Measurements from ENCODE around the gene CCDC85A. TPM values are rescaled to one million over a fixed set of nuclear protein-coding genes. Genes with fewer than 3 reads are reported as not detected.

CCDC85A gene
- total and polyA plus RNA-seq, 8 donors = 0.20 to 0.62 (median 0.31) TPM

DNA sequence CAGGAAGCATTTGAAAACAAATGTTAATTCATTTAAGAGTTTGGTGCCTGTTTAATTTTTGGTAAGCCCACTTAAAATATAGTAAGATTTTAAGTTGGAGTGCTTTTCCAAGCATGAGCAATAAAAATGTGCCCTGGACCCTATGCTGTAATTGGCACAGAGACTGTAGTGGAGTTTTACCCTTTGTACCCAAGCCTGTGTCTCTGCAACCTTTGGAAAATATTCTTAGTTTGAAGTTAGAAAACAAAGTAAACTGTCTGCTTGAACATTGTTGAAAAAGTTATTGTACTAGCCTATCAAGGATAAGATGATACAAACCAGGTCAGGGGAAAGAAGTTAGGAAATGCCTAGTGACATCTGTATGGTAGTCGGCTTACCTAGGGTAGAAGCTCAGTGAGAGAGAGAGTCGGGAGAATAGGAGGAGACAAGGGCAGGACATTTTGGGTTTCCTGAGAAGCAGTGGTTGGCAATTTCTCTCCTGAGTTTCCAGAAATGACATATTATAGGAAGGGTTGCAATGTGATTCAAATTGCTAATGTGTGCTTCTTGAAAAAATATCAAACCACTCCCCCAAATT lies 66.5 kb downstream of the CCDC85A start:
- ATAC-seq = no peak
- no peak for DNase-seq
- intact Hi-C loops (cut with DNase I) = no loop called here
- Histone ChIP-seq H3K9me3 (no peaks in the 10 kb centered on the region), H3K27me3 (no peaks in the 10 kb centered on the region), H3K4me1 (no peaks in the 10 kb centered on the region), H3K4me3 (no peak overlapping the region), H3K36me3 (no peaks in the 10 kb centered on the region), H3K27ac (no peak overlapping the region)
- WGBS, 2 donors = 74 to 78% methylated on average over 2 of the region's 2 CpGs
- FAIRE-seq = no peak
- TF ChIP-seq, protein P1, sequence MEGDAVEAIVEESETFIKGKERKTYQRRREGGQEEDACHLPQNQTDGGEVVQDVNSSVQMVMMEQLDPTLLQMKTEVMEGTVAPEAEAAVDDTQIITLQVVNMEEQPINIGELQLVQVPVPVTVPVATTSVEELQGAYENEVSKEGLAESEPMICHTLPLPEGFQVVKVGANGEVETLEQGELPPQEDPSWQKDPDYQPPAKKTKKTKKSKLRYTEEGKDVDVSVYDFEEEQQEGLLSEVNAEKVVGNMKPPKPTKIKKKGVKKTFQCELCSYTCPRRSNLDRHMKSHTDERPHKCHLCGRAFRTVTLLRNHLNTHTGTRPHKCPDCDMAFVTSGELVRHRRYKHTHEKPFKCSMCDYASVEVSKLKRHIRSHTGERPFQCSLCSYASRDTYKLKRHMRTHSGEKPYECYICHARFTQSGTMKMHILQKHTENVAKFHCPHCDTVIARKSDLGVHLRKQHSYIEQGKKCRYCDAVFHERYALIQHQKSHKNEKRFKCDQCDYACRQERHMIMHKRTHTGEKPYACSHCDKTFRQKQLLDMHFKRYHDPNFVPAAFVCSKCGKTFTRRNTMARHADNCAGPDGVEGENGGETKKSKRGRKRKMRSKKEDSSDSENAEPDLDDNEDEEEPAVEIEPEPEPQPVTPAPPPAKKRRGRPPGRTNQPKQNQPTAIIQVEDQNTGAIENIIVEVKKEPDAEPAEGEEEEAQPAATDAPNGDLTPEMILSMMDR (IDR thresholded peaks at IDR 0.05) = no peak

DNA sequence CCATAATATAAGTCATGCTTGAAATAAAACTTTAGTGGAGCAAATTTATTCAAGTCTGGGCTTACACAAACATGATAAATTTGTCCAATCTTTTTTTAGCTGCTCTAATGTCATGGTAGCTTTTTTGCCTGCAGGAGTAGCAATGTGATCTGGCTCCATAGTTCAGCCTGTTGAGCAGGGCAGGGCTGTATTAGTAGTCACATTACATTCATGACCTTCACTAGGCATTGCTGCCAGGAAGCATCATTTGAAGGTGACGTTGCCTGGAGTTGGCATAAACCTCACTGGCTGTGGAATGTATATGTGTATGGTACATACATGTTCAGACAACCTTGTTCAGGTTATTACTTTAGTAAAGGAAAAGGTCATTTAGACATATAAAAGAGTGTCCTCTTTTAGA lies 76.6 kb downstream of the CCDC85A start:
- TF ChIP-seq, protein P1 (IDR thresholded peaks at IDR 0.05) = no peak
- Histone ChIP-seq H3K27me3 (no peaks in the 10 kb centered on the region), H3K4me3 (no peak overlapping the region), H3K36me3 (no peaks in the 10 kb centered on the region), H3K9me3 (no peaks in the 10 kb centered on the region), H3K4me1 (no peaks in the 10 kb centered on the region), H3K27ac (no peak overlapping the region)
- no peak for ATAC-seq
- WGBS, 2 donors = 25 to 42% methylated on average over 1 of the region's 1 CpG
- intact Hi-C loops (cut with DNase I) = no loop called here
- no peak for FAIRE-seq
- no peak for DNase-seq

DNA sequence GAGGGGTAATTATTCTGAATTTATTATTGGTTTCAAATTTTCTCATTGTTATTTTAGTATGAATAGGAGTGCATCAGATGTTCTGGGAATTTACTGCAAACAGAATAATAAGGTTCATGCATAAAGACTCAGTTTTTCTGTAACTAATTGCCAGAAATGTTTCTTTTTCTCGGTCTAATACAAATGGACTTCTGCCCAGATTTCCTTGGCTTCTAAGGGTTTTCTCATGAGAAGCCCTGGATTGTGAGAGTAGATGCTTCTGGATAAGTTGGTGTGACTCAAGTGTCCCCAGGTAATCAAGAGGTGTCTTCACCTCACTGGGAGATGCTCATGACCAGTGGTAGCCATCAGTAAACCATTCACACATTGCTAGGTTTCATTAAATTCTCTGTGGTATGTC lies 78.5 kb downstream of the CCDC85A start:
- FAIRE-seq = no peak
- WGBS, 2 donors = 71 to 72% methylated on average over 1 of the region's 1 CpG
- no peak for ATAC-seq
- H3K27me3 ChIP-seq = no peaks in the 10 kb centered on the region
- no peak overlapping the region for H3K4me3 ChIP-seq
- no peaks in the 10 kb centered on the region for H3K4me1 ChIP-seq
- intact Hi-C loops (cut with DNase I) = no loop called here
- DNase-seq = no peak
- no peak overlapping the region for H3K27ac ChIP-seq
- H3K36me3 ChIP-seq = no peaks in the 10 kb centered on the region
- TF ChIP-seq, protein P1 (IDR thresholded peaks at IDR 0.05) = no peak
- H3K9me3 ChIP-seq = no peaks in the 10 kb centered on the region

DNA sequence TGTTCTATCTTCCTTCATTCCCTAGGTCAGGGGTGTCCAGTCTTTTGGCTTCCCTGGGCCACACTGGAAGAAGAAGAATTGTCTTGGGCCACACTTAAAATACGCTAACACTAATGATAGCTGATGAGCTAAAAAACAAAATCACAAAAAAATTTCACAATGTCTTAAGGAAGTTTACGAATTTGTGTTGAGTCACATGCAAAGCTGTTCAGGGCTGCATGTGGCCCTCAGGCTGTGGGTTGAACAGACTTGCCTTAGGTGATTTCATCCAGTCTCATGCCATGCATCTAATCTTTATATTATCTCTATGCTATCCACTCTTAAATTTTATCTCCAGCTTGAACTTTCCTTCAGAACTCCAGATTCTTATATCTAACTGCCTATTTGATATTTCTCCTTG lies 80.1 kb downstream of the CCDC85A start:
- no peak for ATAC-seq
- intact Hi-C loops (cut with DNase I) = no loop called here
- 78 to 83% methylated on average over 2 of the region's 2 CpGs for WGBS, 2 donors
- TF ChIP-seq, protein P1 (IDR thresholded peaks at IDR 0.05) = no peak
- H3K36me3 ChIP-seq = no peaks in the 10 kb centered on the region
- FAIRE-seq = no peak
- no peaks in the 10 kb centered on the region for H3K9me3 ChIP-seq
- H3K4me3 ChIP-seq = no peak overlapping the region
- DNase-seq = no peak
- H3K27ac ChIP-seq = no peak overlapping the region
- no peaks in the 10 kb centered on the region for H3K27me3 ChIP-seq
- H3K4me1 ChIP-seq = no peaks in the 10 kb centered on the region

DNA sequence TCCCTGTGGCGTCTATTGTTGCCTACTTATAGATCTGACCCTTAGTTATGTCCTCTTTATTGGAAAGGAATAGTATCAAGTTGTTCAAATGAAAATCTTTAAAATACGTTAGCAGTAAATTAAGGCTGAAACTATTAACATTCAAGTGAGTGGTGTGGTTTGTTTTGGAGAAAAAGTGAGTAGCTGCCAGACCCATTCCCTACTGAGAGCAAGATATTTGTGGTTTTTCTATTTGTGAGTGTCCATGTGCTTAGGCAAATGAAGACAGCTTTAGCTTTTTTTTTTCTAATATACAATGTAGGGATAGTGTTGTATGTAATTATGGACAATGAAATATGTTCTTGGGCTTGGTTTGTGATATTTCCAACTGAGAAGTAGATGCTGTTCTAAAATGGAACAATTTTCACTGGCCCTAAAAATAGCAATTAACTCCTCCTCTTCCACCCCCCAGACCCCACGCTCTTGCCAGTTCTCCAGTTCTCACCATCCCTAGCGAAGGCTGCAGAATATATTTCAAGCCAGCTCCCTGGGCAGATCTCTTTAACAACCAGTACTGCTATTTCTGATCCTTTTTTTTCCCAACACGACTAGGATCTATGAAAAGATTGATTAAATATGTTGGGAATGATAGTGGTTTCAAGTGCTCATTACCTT lies 83.1 kb downstream of the CCDC85A start:
- WGBS, 2 donors = 71 to 80% methylated on average over 5 of the region's 5 CpGs
- ATAC-seq = no peak
- Histone ChIP-seq H3K9me3 (no peaks in the 10 kb centered on the region), H3K4me1 (no peaks in the 10 kb centered on the region), H3K27me3 (no peaks in the 10 kb centered on the region), H3K4me3 (no peak overlapping the region), H3K27ac (no peak overlapping the region), H3K36me3 (no peaks in the 10 kb centered on the region)
- DNase-seq = no peak
- intact Hi-C loops (cut with DNase I) = no loop called here
- TF ChIP-seq, protein P1 (IDR thresholded peaks at IDR 0.05) = no peak
- no peak for FAIRE-seq
